IMR-90 (cell line): ENCODE measurements around the gene SGSM2. TPM values are rescaled to one million over a fixed set of nuclear protein-coding genes. Genes with fewer than 3 reads are reported as not detected.

ENCODE experiments used
- ATAC-seq: fragments of 200-7000 bp; cut with Tn5 transposase; 2 replicates; pipeline ENCODE4 v1.9.1; 2020; ENCODE audit warnings: low read depth, mild to moderate bottlenecking, moderate library complexity
- BruUV-seq: library from RNA; stranded (reverse); fragments of 400-500 nt; replicated peaks from 2 replicates; lab custom pipeline; 2021; lab: Mats Ljungman, UMichigan
- CTCF ChIA-PET: fragments of 300-600 bp; formaldehyde crosslinking; extraction: SDS; loops from one replicate; lab custom pipeline; 2021; ENCODE audit warnings: antibody characterized with exemption; lab: Yijun Ruan, JAX
- POLR2A ChIA-PET: fragments of 300-600 bp; sonication (Branson Sonifier 250); formaldehyde crosslinking; loops from one replicate; lab custom pipeline; 2022; ENCODE audit warnings: antibody characterized with exemption; ENCODE audit not compliant: unreplicated experiment; lab: Charles Lee
- DNase-seq: peaks from one replicate; pipeline ENCODE4 v3.0.0; 2013
- H2AFZ ChIP-seq: replicated peaks from 2 replicates; pipeline ENCODE3; 2013; ENCODE audit warnings: low read length, mild to moderate bottlenecking; ENCODE audit not compliant: poor library complexity
- H2AK5ac ChIP-seq: 2 replicates; pipeline ENCODE4 v1.6.1; 2013; ENCODE audit warnings: low read depth, low read length, inconsistent platforms
- H2AK9ac ChIP-seq: replicated peaks from 2 replicates; pipeline ENCODE3; 2013; ENCODE audit warnings: mild to moderate bottlenecking, low read depth, low read length, moderate library complexity; ENCODE audit not compliant: poor library complexity
- H2BK120ac ChIP-seq: 2 replicates; pipeline ENCODE4 v1.6.1; 2013; ENCODE audit warnings: low read depth, low read length, inconsistent platforms
- H2BK15ac ChIP-seq: 3 replicates; pipeline ENCODE4 v1.6.1; 2013; ENCODE audit warnings: low read depth, low read length, inconsistent platforms
- H2BK20ac ChIP-seq: 2 replicates; pipeline ENCODE4 v1.6.1; 2013; ENCODE audit warnings: low read depth, mild to moderate bottlenecking, inconsistent platforms, low read length, moderate library complexity
- H2BK5ac ChIP-seq: 2 replicates; pipeline ENCODE4 v1.6.1; 2013; ENCODE audit warnings: mild to moderate bottlenecking, low read depth, low read length, inconsistent platforms; ENCODE audit not compliant: poor library complexity, severe bottlenecking
- H3K14ac ChIP-seq: replicated peaks from 2 replicates; pipeline ENCODE4 v1.6.1; 2013; ENCODE audit warnings: low read depth, low read length, inconsistent platforms
- H3K18ac ChIP-seq: 2 replicates; pipeline ENCODE4 v1.6.1; 2013; ENCODE audit warnings: low read depth, low read length, control low read depth
- H3K23ac ChIP-seq: 2 replicates; pipeline ENCODE4 v1.6.1; 2013; ENCODE audit warnings: low read depth, low read length, inconsistent platforms
- H3K27ac ChIP-seq: 2 replicates; pipeline ENCODE4 v1.5.1; 2013; ENCODE audit warnings: mild to moderate bottlenecking, control low read depth, low read length; ENCODE audit not compliant: insufficient read depth
- H3K27me3 ChIP-seq: 2 replicates; pipeline ENCODE4 v1.6.1; 2013; ENCODE audit warnings: low read length; ENCODE audit not compliant: control insufficient read depth, insufficient read depth
- H3K36me3 ChIP-seq: 2 replicates; pipeline ENCODE4 v1.6.1; 2013; ENCODE audit warnings: low read length, mixed read lengths; ENCODE audit not compliant: control insufficient read depth, insufficient read depth
- H3K4ac ChIP-seq: 2 replicates; pipeline ENCODE4 v1.6.1; 2013; ENCODE audit warnings: low read depth, low read length, inconsistent platforms
- H3K4me1 ChIP-seq: 2 replicates; pipeline ENCODE4 v1.6.1; 2013; ENCODE audit warnings: low read length, mixed read lengths; ENCODE audit not compliant: control insufficient read depth, insufficient read depth
- H3K4me2 ChIP-seq: 2 replicates; pipeline ENCODE4 v1.6.1; 2013; ENCODE audit warnings: low read depth, mild to moderate bottlenecking, control low read depth, low read length, moderate library complexity
- H3K4me3 ChIP-seq: 2 replicates; pipeline ENCODE4 v1.5.1; 2013; ENCODE audit warnings: low read depth, mild to moderate bottlenecking, control low read depth, low read length, moderate library complexity; ENCODE audit not compliant: insufficient read depth
- H3K56ac ChIP-seq: 2 replicates; pipeline ENCODE4 v1.6.1; 2013; ENCODE audit warnings: low read length, inconsistent platforms; ENCODE audit not compliant: insufficient read depth; ENCODE audit errors: extremely low read depth
- H3K79me1 ChIP-seq, 2 experiments: 2 replicates each; pipeline ENCODE4 v1.6.1; 2013; ENCODE audit warnings: low read length in 2 of 2, inconsistent platforms in 1 of 2, low read depth in 1 of 2
- H3K9ac ChIP-seq: 2 replicates; pipeline ENCODE4 v1.6.1; 2013; ENCODE audit warnings: low read depth, low read length, control low read depth
- H3K9me1 ChIP-seq: 2 replicates; pipeline ENCODE4 v1.6.1; 2013; ENCODE audit warnings: low read length, inconsistent platforms; ENCODE audit not compliant: insufficient read depth
- H3K9me3 ChIP-seq: 2 replicates; pipeline ENCODE4 v1.6.1; 2013; ENCODE audit warnings: low read length; ENCODE audit not compliant: control insufficient read depth, insufficient read depth
- H4K20me1 ChIP-seq: 2 replicates; pipeline ENCODE4 v1.6.1; 2013; ENCODE audit warnings: low read length, inconsistent platforms; ENCODE audit not compliant: insufficient read depth
- H4K5ac ChIP-seq: 2 replicates; pipeline ENCODE4 v1.6.1; 2013; ENCODE audit warnings: mild to moderate bottlenecking, low read depth, low read length, control low read depth
- H4K8ac ChIP-seq, 2 experiments: 2 replicates each; pipeline ENCODE4 v1.6.1; 2013; ENCODE audit warnings: low read depth in 2 of 2, low read length in 2 of 2, control low read depth in 1 of 2, inconsistent platforms in 1 of 2
- H4K91ac ChIP-seq: 2 replicates; pipeline ENCODE4 v1.6.1; 2013; ENCODE audit warnings: low read depth, low read length, inconsistent platforms; ENCODE audit not compliant: insufficient read depth
- BHLHE40 ChIP-seq: fragments of 150-350 bp; IDR thresholded peaks from 2 replicates; pipeline ENCODE4 v1.6.1; 2016; ENCODE audit warnings: mild to moderate bottlenecking, low read depth, low read length
- FOS ChIP-seq: fragments of 150-350 bp; IDR thresholded peaks from 2 replicates; pipeline ENCODE4 v1.6.1; 2016; ENCODE audit warnings: low read depth, low read length
- MAZ ChIP-seq: IDR thresholded peaks from 2 replicates; pipeline ENCODE4 v1.6.1; 2012; ENCODE audit warnings: low read depth, mild to moderate bottlenecking, low read length, improper control_type of control experiment, moderate library complexity, borderline replicate concordance
- MXI1 ChIP-seq: IDR thresholded peaks from 2 replicates; pipeline ENCODE4 v1.6.1; 2012; ENCODE audit warnings: low read depth, mild to moderate bottlenecking, low read length, moderate library complexity, borderline replicate concordance
- NFE2L2 ChIP-seq: fragments of 150-350 bp; IDR thresholded peaks from 2 replicates; pipeline ENCODE4 v1.6.1; 2016; ENCODE audit warnings: low read depth, mild to moderate bottlenecking, low read length
- POLR2A ChIP-seq: IDR thresholded peaks from 2 replicates; pipeline ENCODE4 v1.6.1; 2012; ENCODE audit warnings: mild to moderate bottlenecking, low read depth, low read length
- RAD21 ChIP-seq: IDR thresholded peaks from 2 replicates; pipeline ENCODE4 v1.6.1; 2012; ENCODE audit warnings: low read length, improper control_type of control experiment
- RCOR1 ChIP-seq: IDR thresholded peaks from 2 replicates; pipeline ENCODE4 v1.6.1; 2012; ENCODE audit warnings: mild to moderate bottlenecking, low read length, improper control_type of control experiment; ENCODE audit not compliant: insufficient replicate concordance
- WGBS, 2 experiments: methylation state at CpG; one replicate each; pipeline versions ENCODE4 v1.1.5 to v1.1.7; 2013; ENCODE audit warnings: missing lambda C conversion rate in 2 of 2; ENCODE audit not compliant: insufficient read length in 1 of 2; ENCODE audit errors: extremely low coverage in 2 of 2; 5-methylcytosine and 5-hydroxymethylcytosine counted together
- dilution Hi-C: fragments of 300-500 bp; cut with HindIII; formaldehyde crosslinking; loops from one replicate; pipeline ENCODE4 v1.14.3; 2018; ENCODE audit warnings: low sequenced_read_pairs; ENCODE audit not compliant: unreplicated experiment
- in situ Hi-C: fragments of 300-500 bp; cut with MboI; formaldehyde crosslinking; loops from 3 replicates; pipeline ENCODE4 v1.14.3; 2019; ENCODE audit warnings: low sequenced_read_pairs, inconsistent platforms, mixed read lengths
- intact Hi-C: fragments of 100-400 bp; cut with micrococcal nuclease; formaldehyde crosslinking; loops from 2 replicates; pipeline ENCODE4 v1.10.0; 2022
- polyA plus RNA-seq, 3 experiments: library from polyadenylated mRNA; depleted of rRNA; stranded (reverse); fragments of >200 nt; gene quantifications; 2 replicates each; pipeline ENCODE4 v1.2.3, GENCODE V29; 2012; ENCODE audit warnings: low replicate concordance in 1 of 3
- total RNA-seq: library from RNA; depleted of rRNA; stranded (reverse); fragments of >200 nt; gene quantifications from 2 replicates; pipeline ENCODE4 v1.2.3, GENCODE V29; 2012

SGSM2 gene
- total and polyA plus RNA-seq, 2 of the 4 experiments (the other 2 are of a cell fraction) = 13.6 to 81.2 TPM

DNA sequence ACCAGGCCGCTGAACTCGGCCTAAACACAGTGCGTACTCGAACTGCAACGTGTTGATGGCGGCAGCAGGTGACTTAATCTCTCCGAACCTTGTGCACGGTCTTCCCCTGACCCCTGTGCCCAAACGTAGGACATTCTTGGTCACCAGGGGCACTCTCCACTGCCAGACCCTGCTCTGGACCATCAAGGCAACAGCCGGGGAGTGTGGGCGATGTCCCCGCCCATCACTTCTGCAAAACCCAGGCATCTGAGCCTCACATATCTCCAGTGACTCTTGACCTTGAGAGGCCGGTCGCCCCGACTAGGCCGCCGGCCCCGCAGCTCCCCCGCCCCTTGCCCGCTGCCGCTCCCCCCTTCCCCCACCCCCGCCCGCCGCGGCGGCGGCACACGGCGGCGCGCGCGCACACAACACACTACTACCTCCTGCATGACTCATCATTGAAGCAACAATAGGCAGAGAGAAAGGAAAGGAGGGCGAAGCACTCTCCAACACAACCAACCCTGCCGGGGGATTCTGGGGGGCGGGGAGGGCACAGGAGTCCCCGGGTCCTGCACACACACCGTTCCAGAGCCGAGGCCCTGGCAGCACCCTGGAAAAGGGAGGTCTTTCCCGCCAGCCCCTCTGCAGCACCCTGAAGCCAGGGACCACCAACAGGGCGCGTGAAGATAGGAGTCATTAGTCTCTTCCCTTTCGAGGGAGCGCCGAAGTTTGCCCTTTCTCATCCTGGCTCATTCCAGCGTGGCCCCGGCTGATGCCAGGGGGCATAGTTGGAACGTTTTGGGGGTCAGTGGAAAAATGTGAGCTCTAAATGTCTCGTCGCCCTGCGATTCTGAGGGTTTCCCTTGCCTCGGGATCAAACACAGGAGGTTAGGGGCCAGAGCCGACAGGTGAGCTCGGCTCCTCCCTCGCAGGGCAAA is 61.6 kb downstream of the SGSM2 start:
- peak overlapping the region; percentile 95 to 98 for H4K8ac ChIP-seq
- H4K20me1 ChIP-seq = peaks cover 27% of the 10 kb centered on the region
- peak overlapping the region; percentile 100; the same call in 2 of the 3 replicates for H2BK15ac ChIP-seq
- H3K9me1 ChIP-seq = peaks cover 28% of the 10 kb centered on the region
- H3K79me1 ChIP-seq = peaks cover 17 to 69% of the 10 kb centered on the region in 2 experiments; a peak in 3 of 4 replicates
- H3K36me3 ChIP-seq = no peaks in the 10 kb centered on the region
- peak overlapping the region; percentile 100 for H2AK9ac ChIP-seq
- peak overlapping the region; percentile 99 for H3K4ac ChIP-seq
- in situ Hi-C loops = no loop called here
- H3K18ac ChIP-seq = peak overlapping the region; percentile 95
- H2AFZ ChIP-seq = peak overlapping the region; percentile 95
- peak overlapping the region; percentile 85 for H2BK20ac ChIP-seq
- H3K56ac ChIP-seq = peak overlapping the region; percentile 45
- no peaks in the 10 kb centered on the region for H3K9me3 ChIP-seq
- ChIA-PET CTCF (interaction anchor here (0.7 to 1.6 kb wide), 2 partner anchors 16 to 285 kb away, joined by 3 read pairs; no protein-coding TSS in a partner anchor), POLR2A (interaction anchor here (0.7 kb wide), 1 partner anchor 521 kb away, joined by 4 read pairs; no protein-coding TSS in a partner anchor)
- 30% methylated on average over 17 of the region's 55 CpGs; no CpG with 5 or more reads in 1 of the 2 experiments for WGBS, 2 experiments
- H3K9ac ChIP-seq = peak overlapping the region; percentile 91
- H3K14ac ChIP-seq = peak overlapping the region; percentile 96
- peak overlapping the region; percentile 100 for H2AK5ac ChIP-seq
- dilution Hi-C loops = no loop called here
- intact Hi-C loops = no loop called here
- peak overlapping the region; percentile 96 for H4K91ac ChIP-seq
- H4K5ac ChIP-seq = peak overlapping the region; percentile 80
- peak; percentile 78 for DNase-seq
- TF ChIP-seq NFE2L2 (0 out of 2 replicates have a peak, but pooled peaks have one; percentile 34), RAD21 (no peak; the same call in 1 of the 2 replicates), POLR2A (peak; percentile 47; the same call in 1 of the 2 replicates), FOS (peak; percentile 77), BHLHE40 (0 out of 2 replicates have a peak, but pooled peaks have one; percentile 34), MXI1 (0 out of 2 replicates have a peak, but pooled peaks have one; percentile 19), MAZ (peak; percentile 54; the same call in 1 of the 2 replicates), RCOR1 (no peak)
- peak overlapping the region; percentile 96 for H3K23ac ChIP-seq
- no peaks in the 10 kb centered on the region for H3K27me3 ChIP-seq
- no TSS peak for BruUV-seq
- ATAC-seq = no peak
- peak overlapping the region; percentile 92 for H3K4me2 ChIP-seq
- H2BK5ac ChIP-seq = peak overlapping the region; percentile 94
- H2BK120ac ChIP-seq = peak overlapping the region; percentile 88
- peak overlapping the region; percentile 97 for H3K27ac ChIP-seq
- peak overlapping the region; percentile 52 for H3K4me3 ChIP-seq
- H3K4me1 ChIP-seq = peaks cover 44% of the 10 kb centered on the region
